NCI-H2227 (cell line): ENCODE data around the gene CEACAM4.

Experiments used
- DNase-seq: peaks from one replicate; lab custom pipeline; 2025; ENCODE audit not compliant: unreplicated experiment; lab: John Stamatoyannopoulos, UW

The CEACAM4 gene

GRCh38 chr19:41617941-41618730, 8.7 kb downstream of the CEACAM4 start:
- no peak for DNase-seq

- DNase-seq, result no peak
These were observed 9.9 kb downstream of the CEACAM4 start for GRCh38 chr19:41616792-41617621.

DNA sequence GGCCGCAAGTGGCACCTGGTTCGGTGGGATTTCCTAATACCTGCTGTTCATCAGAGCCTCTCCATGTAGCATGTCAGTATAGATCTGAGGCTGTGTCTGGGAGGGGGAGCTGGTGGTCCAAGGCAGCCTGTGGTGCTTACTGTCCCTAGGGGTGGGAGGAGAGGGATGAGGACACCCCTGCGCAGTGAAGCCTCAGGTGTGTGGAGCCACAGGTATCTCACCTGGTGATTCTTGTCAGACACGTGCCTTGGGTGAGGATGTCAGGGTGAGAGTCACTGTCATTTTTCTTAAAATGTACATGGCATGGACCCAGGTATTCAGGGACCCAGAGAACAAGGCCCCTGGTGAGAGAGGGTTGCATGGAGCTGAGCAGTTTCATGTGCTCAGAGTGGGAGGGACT, 11.7 kb downstream of the CEACAM4 start:
- DNase-seq, result no peak

GRCh38 chr19:41612483-41612882, 14.4 kb downstream of the CEACAM4 start:
- DNase-seq, result no peak

DNA sequence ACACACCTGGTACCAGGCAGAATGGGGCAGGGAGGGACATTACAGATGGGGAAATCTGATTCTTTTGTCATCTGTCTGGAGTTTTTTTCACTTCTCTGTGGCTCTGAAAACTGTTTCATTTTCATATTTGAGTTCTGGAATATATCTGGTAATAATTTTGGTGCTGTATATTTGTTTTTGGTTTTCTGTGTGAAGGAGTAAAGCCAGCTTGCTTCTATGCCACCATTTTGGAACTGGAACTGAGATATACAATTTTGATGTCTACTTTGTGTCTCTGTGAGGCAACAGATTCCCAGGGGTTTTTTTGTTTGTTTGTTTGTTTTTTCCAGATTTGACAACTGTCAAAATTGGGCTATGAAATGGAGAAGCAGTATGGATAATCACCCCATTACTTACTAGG, 16.1 kb downstream of the CEACAM4 start:
- no peak for DNase-seq

- DNase-seq, result no peak
These were observed 19.2 kb downstream of the CEACAM4 start for GRCh38 chr19:41607668-41608067.

GRCh38 chr19:41606215-41606837, 20.5 kb downstream of the CEACAM4 start:
- DNase-seq, result no peak

- DNase-seq, result no peak
These were observed 22.0 kb downstream of the CEACAM4 start for GRCh38 chr19:41604831-41605230.

DNA sequence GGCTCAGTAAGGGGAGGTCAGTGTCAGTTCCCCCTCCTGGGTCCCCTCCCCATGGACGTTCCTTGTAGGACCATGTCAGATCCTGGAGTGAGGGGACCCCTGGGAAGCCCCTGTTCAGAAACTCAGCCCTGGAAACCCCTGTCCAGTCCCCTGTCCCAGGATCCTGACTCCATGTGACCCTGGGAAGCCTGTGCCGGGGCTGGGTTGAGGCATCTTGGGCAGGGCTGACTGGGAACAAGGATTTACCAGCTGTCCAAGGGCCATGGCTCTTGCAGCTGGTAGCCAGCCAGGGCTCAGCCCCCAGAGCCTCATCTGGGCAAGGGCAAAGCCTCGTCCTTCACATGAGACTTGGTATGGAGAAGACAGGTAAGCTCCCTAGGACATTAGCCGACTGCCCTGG, 25.1 kb downstream of the CEACAM4 start:
- DNase-seq, result no peak

GRCh38 chr19:41599175-41599966, 27.5 kb downstream of the CEACAM4 start:
- no peak for DNase-seq

- peak; percentile 91 for DNase-seq
These were observed 29.3 kb downstream of the CEACAM4 start for GRCh38 chr19:41597600-41598041.

GRCh38 chr19:41595890-41596280, 31.0 kb downstream of the CEACAM4 start:
- no peak for DNase-seq

DNA sequence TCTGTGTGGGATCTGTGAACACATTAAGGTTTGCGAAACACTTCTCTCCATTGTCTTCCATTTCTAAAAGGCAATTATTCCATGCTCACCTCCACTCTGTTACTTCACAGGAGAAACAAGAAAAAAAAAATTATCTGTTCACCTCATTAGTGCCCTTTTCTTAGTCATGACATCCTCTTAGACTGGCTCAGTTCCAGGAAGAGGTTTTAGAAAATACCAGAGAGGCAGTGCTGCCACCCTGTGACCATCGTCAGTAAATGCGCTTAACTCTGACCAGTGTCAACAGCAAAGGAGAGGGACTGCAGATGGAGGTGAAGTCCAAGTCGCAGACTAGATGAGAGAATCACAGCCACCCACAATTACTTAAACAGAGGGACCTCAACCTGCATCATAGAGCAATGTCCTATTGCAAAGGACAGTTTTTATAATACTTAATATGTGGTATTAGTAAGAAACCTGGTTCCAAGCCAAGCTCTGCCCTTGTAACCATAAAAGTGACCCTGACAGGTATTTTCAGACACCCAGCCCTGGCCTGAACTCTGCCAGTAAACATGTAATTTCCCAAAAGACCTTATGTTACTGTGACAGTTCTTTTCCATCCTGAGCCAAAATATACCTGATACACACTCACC, 31.5 kb downstream of the CEACAM4 start:
- DNase-seq, result peak; percentile 85

- no peak for DNase-seq
These were observed 34.8 kb downstream of the CEACAM4 start for GRCh38 chr19:41591951-41592562.

- no peak for DNase-seq
These were observed 35.9 kb downstream of the CEACAM4 start for GRCh38 chr19:41590936-41591335.

GRCh38 chr19:41589371-41589770, 37.5 kb downstream of the CEACAM4 start:
- DNase-seq, result no peak

DNA sequence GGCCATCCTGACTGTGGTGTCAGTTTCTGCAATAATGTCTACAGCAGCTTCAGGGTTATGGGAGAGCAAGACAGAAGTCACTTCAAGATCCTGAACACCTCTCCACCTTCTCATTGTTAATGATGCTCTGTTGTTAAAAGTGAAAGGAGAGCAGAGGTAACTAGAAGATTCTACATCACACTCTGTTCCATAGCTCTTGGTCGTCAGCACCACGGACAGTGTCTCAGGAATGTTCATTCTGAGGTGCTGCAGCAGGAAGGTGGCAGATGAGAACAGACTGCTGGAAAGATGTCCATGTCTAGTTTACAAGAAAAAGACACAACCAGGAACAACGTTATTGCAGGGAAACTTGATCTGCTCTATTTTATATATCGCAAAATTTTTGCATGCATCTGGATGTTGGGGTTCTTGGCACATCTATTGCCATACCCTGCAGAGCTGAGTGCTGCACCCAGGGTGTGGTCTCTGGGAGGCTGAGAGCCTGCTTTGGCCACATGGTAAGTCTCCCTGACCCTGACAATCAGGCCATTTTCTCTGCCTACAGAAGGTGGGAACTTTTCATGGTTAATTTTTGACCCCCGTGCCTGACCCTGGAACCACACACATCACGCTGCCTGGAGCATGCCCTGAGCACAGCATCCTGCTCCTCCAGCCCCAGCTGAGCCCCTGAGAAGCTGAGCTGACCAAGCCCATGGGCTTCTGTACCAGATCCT, 38.2 kb downstream of the CEACAM4 start:
- no peak for DNase-seq

GRCh38 chr19:41587838-41588210, 39.0 kb downstream of the CEACAM4 start:
- no peak for DNase-seq

DNA sequence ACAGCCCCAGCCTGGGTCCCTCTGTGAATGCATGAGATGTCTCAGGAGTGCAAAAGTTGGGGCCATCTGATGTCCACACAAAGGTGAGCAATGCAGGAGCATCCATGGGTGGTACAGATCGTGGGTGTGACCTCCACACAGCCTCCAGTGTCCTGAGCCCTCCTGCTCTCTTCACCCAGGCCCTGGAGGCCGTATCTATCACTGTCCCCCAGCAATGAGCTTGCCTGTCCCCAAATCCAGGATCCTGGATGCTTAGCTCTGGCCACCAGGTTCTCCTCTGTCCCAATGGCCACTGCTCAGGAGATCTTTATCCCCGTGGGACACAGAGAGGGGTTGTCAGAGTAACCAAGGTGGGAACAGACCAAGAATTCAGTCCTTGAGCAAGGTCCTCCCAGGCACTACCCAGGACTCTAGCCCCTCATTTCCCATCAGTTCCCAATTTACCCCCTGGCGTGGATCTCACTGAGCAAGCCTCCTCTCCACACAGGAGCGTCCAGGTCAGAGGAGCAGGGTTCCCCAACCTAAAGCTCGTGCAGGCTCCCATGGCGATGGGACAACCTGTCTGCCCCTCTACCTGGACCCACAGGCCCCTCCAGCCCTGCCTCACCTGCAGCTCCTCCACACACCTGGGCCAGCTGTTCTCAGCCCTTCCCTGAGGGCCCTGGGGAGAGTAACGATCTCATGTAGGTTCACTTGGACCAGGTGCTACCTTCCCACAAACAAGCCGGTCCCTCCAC, 39.6 kb downstream of the CEACAM4 start:
- DNase-seq, result no peak
